SK-N-MC (cell line): ENCODE data around the gene PIF1.
"Not testable (repeated sequence)": the region's sequence is repeated elsewhere in the genome, so short reads cannot be mapped to it uniquely, and the experiment has no call there.

Experiments used
- FOXP2 ChIP-seq: optimal IDR thresholded peaks from 2 replicates; pipeline ENCODE3; 2011; ENCODE audit warnings: mild to moderate bottlenecking, moderate library complexity; ENCODE audit not compliant: insufficient read depth; ENCODE audit errors: extremely low read length, control extremely low read depth
- POLR2AphosphoS5 ChIP-seq: IDR thresholded peaks from 2 replicates; pipeline ENCODE4 v1.6.1; 2012; ENCODE audit warnings: mild to moderate bottlenecking, low read depth, low read length, borderline replicate concordance

DNA sequence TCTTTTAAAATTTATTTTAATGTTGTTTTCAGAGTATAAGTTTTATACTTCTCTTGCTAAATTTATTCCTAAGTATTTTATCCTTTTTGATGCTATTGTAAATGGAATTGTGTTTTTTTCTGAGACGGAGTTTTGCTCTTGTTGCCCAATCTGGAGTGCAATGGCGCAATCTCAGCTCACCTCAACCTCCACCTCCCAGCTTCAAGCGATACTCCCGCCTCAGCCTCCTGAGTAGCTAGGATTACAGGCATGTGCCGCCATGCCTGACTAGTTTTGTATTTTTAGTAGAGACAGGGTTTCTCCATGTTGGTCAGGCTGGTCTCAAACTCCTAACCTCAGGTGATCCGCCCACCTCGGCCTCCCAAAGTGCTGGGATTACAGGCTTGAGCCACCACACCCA, 30.1 kb downstream of the PIF1 start:
- TF ChIP-seq FOXP2, POLR2AphosphoS5: not testable (repeated sequence)
